ENCODE measurements around the gene LMAN1. TPM values are rescaled to one million over a fixed set of nuclear protein-coding genes. Genes with fewer than 3 reads are reported as not detected.

The LMAN1 gene
- total and polyA plus RNA-seq, 10 of the 15 experiments (the other 5 are each of a cell fraction or from before 2014, with no cell fraction given) = 15.0 to 78.9 (median 67.5) TPM

DNA sequence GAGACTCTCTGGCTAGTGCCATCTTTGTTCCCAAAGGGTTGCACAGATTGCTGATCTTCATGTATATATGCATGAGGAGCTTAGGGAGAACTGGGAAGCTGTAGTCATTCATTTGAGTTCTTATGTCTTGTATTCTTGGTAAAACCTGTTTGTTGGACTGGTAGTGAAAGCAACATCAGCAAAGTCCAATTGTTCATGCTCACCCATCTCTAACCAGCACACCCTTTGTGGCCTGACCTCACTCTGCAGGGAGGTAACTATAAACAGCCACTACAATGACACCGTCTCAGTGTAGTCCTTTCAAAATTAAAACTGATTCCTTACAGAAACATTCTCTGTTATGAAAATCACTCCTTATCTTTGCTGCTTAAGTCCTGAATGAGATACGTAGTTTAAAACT is 13.9 kb upstream of the LMAN1 start:
- CTCF ChIA-PET = interaction anchor here (1.2 kb wide), 1 partner anchor 450 kb away, joined by 3 read pairs; no protein-coding TSS in a partner anchor
- TF ChIP-seq TCF12 (IDR thresholded peaks at IDR 0.05; ENCODE audit: low read depth, low read length) = no peak
- TF ChIP-seq SUPT20H (IDR thresholded peaks at IDR 0.05; ENCODE audit: borderline replicate concordance, control insufficient read depth, low read depth, low read length) = no peak
- TF ChIP-seq, protein P1, sequence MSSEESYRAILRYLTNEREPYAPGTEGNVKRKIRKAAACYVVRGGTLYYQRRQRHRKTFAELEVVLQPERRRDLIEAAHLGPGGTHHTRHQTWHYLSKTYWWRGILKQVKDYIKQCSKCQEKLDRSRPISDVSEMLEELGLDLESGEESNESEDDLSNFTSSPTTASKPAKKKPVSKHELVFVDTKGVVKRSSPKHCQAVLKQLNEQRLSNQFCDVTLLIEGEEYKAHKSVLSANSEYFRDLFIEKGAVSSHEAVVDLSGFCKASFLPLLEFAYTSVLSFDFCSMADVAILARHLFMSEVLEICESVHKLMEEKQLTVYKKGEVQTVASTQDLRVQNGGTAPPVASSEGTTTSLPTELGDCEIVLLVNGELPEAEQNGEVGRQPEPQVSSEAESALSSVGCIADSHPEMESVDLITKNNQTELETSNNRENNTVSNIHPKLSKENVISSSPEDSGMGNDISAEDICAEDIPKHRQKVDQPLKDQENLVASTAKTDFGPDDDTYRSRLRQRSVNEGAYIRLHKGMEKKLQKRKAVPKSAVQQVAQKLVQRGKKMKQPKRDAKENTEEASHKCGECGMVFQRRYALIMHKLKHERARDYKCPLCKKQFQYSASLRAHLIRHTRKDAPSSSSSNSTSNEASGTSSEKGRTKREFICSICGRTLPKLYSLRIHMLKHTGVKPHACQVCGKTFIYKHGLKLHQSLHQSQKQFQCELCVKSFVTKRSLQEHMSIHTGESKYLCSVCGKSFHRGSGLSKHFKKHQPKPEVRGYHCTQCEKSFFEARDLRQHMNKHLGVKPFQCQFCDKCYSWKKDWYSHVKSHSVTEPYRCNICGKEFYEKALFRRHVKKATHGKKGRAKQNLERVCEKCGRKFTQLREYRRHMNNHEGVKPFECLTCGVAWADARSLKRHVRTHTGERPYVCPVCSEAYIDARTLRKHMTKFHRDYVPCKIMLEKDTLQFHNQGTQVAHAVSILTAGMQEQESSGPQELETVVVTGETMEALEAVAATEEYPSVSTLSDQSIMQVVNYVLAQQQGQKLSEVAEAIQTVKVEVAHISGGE (CRISPR knock-in tag; IDR thresholded peaks at IDR 0.05) = no peak
- no peak for TF ChIP-seq HSF1 (IDR thresholded peaks at IDR 0.05; ENCODE audit: low read depth, low read length)
- TF ChIP-seq TAF1 (IDR thresholded peaks at IDR 0.05; ENCODE audit: borderline replicate concordance, low read depth, low read length) = no peak
- TF ChIP-seq MLLT1 (IDR thresholded peaks at IDR 0.05) = no peak
- TF ChIP-seq, protein P2, sequence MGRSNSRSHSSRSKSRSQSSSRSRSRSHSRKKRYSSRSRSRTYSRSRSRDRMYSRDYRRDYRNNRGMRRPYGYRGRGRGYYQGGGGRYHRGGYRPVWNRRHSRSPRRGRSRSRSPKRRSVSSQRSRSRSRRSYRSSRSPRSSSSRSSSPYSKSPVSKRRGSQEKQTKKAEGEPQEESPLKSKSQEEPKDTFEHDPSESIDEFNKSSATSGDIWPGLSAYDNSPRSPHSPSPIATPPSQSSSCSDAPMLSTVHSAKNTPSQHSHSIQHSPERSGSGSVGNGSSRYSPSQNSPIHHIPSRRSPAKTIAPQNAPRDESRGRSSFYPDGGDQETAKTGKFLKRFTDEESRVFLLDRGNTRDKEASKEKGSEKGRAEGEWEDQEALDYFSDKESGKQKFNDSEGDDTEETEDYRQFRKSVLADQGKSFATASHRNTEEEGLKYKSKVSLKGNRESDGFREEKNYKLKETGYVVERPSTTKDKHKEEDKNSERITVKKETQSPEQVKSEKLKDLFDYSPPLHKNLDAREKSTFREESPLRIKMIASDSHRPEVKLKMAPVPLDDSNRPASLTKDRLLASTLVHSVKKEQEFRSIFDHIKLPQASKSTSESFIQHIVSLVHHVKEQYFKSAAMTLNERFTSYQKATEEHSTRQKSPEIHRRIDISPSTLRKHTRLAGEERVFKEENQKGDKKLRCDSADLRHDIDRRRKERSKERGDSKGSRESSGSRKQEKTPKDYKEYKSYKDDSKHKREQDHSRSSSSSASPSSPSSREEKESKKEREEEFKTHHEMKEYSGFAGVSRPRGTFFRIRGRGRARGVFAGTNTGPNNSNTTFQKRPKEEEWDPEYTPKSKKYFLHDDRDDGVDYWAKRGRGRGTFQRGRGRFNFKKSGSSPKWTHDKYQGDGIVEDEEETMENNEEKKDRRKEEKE (IDR thresholded peaks at IDR 0.05) = no peak
- no peak for TF ChIP-seq ZNF274 (IDR thresholded peaks at IDR 0.05; ENCODE audit: insufficient read depth, insufficient read length)
- TF ChIP-seq, protein P3, sequence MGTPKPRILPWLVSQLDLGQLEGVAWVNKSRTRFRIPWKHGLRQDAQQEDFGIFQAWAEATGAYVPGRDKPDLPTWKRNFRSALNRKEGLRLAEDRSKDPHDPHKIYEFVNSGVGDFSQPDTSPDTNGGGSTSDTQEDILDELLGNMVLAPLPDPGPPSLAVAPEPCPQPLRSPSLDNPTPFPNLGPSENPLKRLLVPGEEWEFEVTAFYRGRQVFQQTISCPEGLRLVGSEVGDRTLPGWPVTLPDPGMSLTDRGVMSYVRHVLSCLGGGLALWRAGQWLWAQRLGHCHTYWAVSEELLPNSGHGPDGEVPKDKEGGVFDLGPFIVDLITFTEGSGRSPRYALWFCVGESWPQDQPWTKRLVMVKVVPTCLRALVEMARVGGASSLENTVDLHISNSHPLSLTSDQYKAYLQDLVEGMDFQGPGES (IDR thresholded peaks at IDR 0.05) = no peak
- TF ChIP-seq CHD4 (IDR thresholded peaks at IDR 0.05) = no peak
- no peak for TF ChIP-seq ATF7 (IDR thresholded peaks at IDR 0.05; ENCODE audit: low read depth)
- no peak for TF ChIP-seq BCL11A (IDR thresholded peaks at IDR 0.05; ENCODE audit: low read depth, low read length)
- TF ChIP-seq TBL1XR1 (IDR thresholded peaks at IDR 0.05; ENCODE audit: low read depth, low read length) = no peak
- no peak for TF ChIP-seq CHD2 (IDR thresholded peaks at IDR 0.05; ENCODE audit: borderline replicate concordance, low read depth, low read length)
- TF ChIP-seq CBX5 (IDR thresholded peaks at IDR 0.05; ENCODE audit: low read depth) = no peak

More for the DNA sequence above, 13.9 kb upstream of the LMAN1 start:
- H3K9ac ChIP-seq (ENCODE audit: control insufficient read depth, insufficient read depth, low read length) = no peak overlapping the region
- H3K4me2 ChIP-seq (ENCODE audit: control insufficient read depth, insufficient read depth) = no peak overlapping the region
- DNase-seq (ENCODE audit: low read depth, low spot score) (no peak), ATAC-seq (peak; percentile 51), FAIRE-seq (no peak)
- RAD21 ChIA-PET (ENCODE audit: unreplicated experiment) = no interaction called here
- whole genome bisulfite sequencing (ENCODE audit: insufficient coverage, insufficient replicate concordance, low lambda C conversion rate, missing lambda C conversion rate) = 35% methylated on average over 2 of the region's 2 CpGs
- no peaks in the 10 kb centered on the region for H3K36me3 ChIP-seq (ENCODE audit: control insufficient read depth in 2 of 2, insufficient read depth in 2 of 2, low read length in 1 of 2)
- H3K27me3 ChIP-seq (replicated peaks in 1 of 2; ENCODE audit: control insufficient read depth in 2 of 2, insufficient read depth in 2 of 2, low read length in 1 of 2) = peaks cover 0 to 3% of the 10 kb centered on the region in 2 experiments; a peak in 2 of 4 replicates
- no peaks in the 10 kb centered on the region for H3K4me1 ChIP-seq (ENCODE audit: control insufficient read depth, insufficient read depth, low read length)
- no peaks in the 10 kb centered on the region for H3K9me3 ChIP-seq (replicated peaks; ENCODE audit: control insufficient read depth, insufficient read depth, low read length)
- no TSS peak for BruUV-seq (replicated peaks)
- in situ Hi-C loops (cut with MboI) (no loop called here), intact Hi-C loops (cut with micrococcal nuclease; ENCODE audit: unreplicated experiment) (no loop called here)
- no peak overlapping the region for H2AFZ ChIP-seq (ENCODE audit: control insufficient read depth, low read depth, low read length)
- H3K79me2 ChIP-seq (ENCODE audit: control insufficient read depth, insufficient read depth, low read length) = no peaks in the 10 kb centered on the region
- no peak overlapping the region for H3K27ac ChIP-seq (ENCODE audit: control insufficient read depth, insufficient read depth)
- SMC1A ChIA-PET (ENCODE audit: uncharacterized antibody, unreplicated experiment) = interaction anchor here (0.6 to 1.6 kb wide), 2 partner anchors 11 to 15 kb away, joined by 3 read pairs; no protein-coding TSS in a partner anchor
- POLR2A ChIA-PET = no interaction called here
- H3K4me3 ChIP-seq = no peak overlapping the region
- H4K20me1 ChIP-seq (ENCODE audit: control insufficient read depth, insufficient read depth) = no peaks in the 10 kb centered on the region

Measured in GM12878 (cell line).